Progenitor cell of endocrine pancreas (in vitro differentiated cells): ENCODE measurements around the gene ZFPL1. TPM values are rescaled to one million over a fixed set of nuclear protein-coding genes. Genes with fewer than 3 reads are reported as not detected.

Experiments used
- DNase-seq: peaks from one replicate; pipeline ENCODE4 v3.0.0; 2021; ENCODE audit warnings: low spot score; ENCODE audit not compliant: unreplicated experiment
- H3K27ac Mint-ChIP-seq: 2 replicates; pipeline ENCODE4 v1.8.0; 2021; ENCODE audit warnings: mild to moderate bottlenecking, moderate library complexity, mixed read lengths
- H3K27me3 Mint-ChIP-seq: 2 replicates; pipeline ENCODE4 v1.8.0; 2021; ENCODE audit warnings: mixed read lengths
- H3K36me3 Mint-ChIP-seq: 2 replicates; pipeline ENCODE4 v1.8.0; 2022; ENCODE audit warnings: mixed read lengths; ENCODE audit not compliant: insufficient read depth
- H3K4me1 Mint-ChIP-seq: 2 replicates; pipeline ENCODE4 v1.8.0; 2021; ENCODE audit warnings: low read depth, mixed read lengths
- H3K4me3 Mint-ChIP-seq: 2 replicates; pipeline ENCODE4 v1.8.0; 2021; ENCODE audit warnings: low read depth, mild to moderate bottlenecking, moderate library complexity, mixed read lengths
- H3K9me3 Mint-ChIP-seq: 2 replicates; pipeline ENCODE4 v1.8.0; 2021; ENCODE audit warnings: low read depth, mixed read lengths
- CTCF ChIP-seq: fragments of 200-600 bp; sonication (generic); IDR thresholded peaks from one replicate; pipeline ENCODE4 v1.5.0; 2021; ENCODE audit warnings: antibody characterized with exemption, mild to moderate bottlenecking; ENCODE audit not compliant: unreplicated experiment
- total RNA-seq: library from RNA; stranded (reverse); gene quantifications from 2 replicates; pipeline ENCODE4 v1.2.1, GENCODE V29; 2021

ZFPL1 gene
- total RNA-seq, 1 donor from 2014 or later, result 43.3 TPM

GRCh38 chr11:65128182-65129145, 44.4 kb downstream of the ZFPL1 start:
- Mint-ChIP-seq H3K27ac (no peak overlapping the region), H3K4me3 (no peak overlapping the region), H3K9me3 (no peaks in the 10 kb centered on the region), H3K4me1 (peaks cover 8% of the 10 kb centered on the region), H3K27me3 (no peaks in the 10 kb centered on the region), H3K36me3 (peaks cover 4% of the 10 kb centered on the region)
- DNase-seq, result no peak
- no peak for TF ChIP-seq CTCF

GRCh38 chr11:65129649-65130441, 45.8 kb downstream of the ZFPL1 start:
- no peak overlapping the region for H3K4me3 Mint-ChIP-seq
- no peak for DNase-seq
- TF ChIP-seq CTCF, result no peak
- H3K4me1 Mint-ChIP-seq, result peaks cover 11% of the 10 kb centered on the region
- no peaks in the 10 kb centered on the region for H3K9me3 Mint-ChIP-seq
- H3K27me3 Mint-ChIP-seq, result no peaks in the 10 kb centered on the region
- peaks cover 4% of the 10 kb centered on the region for H3K36me3 Mint-ChIP-seq
- H3K27ac Mint-ChIP-seq, result no peak overlapping the region

GRCh38 chr11:65130631-65131416, 46.8 kb downstream of the ZFPL1 start:
- Mint-ChIP-seq H3K4me3 (no peak overlapping the region), H3K4me1 (peaks cover 16% of the 10 kb centered on the region), H3K27me3 (no peaks in the 10 kb centered on the region), H3K9me3 (no peaks in the 10 kb centered on the region), H3K36me3 (peaks cover 4% of the 10 kb centered on the region), H3K27ac (no peak overlapping the region)
- no peak for DNase-seq
- TF ChIP-seq CTCF, result no peak

- DNase-seq, result no peak
- H3K27ac Mint-ChIP-seq, result no peak overlapping the region
- peaks cover 20% of the 10 kb centered on the region for H3K4me1 Mint-ChIP-seq
- no peak overlapping the region for H3K4me3 Mint-ChIP-seq
- peaks cover 4% of the 10 kb centered on the region for H3K36me3 Mint-ChIP-seq
- TF ChIP-seq CTCF, result no peak
- no peaks in the 10 kb centered on the region for H3K27me3 Mint-ChIP-seq
- no peaks in the 10 kb centered on the region for H3K9me3 Mint-ChIP-seq
Observed at GRCh38 chr11:65131417-65131776, 47.4 kb downstream of the ZFPL1 start.

- Mint-ChIP-seq H3K27me3 (no peaks in the 10 kb centered on the region), H3K4me3 (no peak overlapping the region), H3K9me3 (no peaks in the 10 kb centered on the region), H3K4me1 (peaks cover 20% of the 10 kb centered on the region), H3K36me3 (peaks cover 4% of the 10 kb centered on the region), H3K27ac (no peak overlapping the region)
- no peak for DNase-seq
- TF ChIP-seq CTCF, result no peak
Observed at GRCh38 chr11:65131895-65132237, 47.8 kb downstream of the ZFPL1 start.
